ENCODE data around the gene DAO.
"Not testable (repeated sequence)": the region's sequence is repeated elsewhere in the genome, so short reads cannot be mapped to it uniquely, and the experiment has no call there.

Gene DAO
- total RNA-seq = 0 reads per million in 3 experiments

DNA sequence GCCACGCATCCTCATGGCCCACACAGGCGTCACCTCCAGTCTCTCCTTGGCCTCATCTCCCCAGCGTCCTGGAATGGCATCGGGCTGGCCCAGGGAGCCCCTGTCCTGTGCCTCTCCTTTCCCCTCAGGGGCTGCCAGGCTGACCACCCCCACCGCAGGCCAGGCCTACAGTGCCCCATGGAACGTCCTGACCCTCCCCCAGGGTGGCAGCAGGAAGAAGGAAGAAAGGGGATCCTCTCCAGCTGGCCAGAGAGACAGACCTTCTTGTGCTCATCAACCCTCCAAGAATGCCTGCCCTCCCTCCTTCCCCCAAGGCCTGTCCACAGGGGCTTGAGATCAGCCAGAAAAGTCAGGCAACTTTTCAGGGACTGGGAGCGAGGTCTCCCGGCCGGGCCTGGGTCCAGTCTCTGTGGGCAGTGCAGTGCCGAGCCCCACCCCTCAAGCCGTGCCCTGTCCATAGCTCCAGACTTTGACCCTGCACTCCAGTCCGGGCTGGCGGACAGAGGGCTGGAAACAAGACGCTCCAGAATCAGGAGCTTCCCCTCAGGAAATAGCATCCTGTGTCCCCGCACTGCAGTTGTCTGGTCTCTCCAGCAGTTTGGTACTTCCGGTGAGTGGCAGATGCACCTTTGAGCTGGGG is at the start of gene DAO:
DAO (plus strand) TSS at position 478 of the 640 bp plus-strand sequence. CDS start 4,915 bp downstream, outside the sequence.
- DNase-seq = no peak

DNA sequence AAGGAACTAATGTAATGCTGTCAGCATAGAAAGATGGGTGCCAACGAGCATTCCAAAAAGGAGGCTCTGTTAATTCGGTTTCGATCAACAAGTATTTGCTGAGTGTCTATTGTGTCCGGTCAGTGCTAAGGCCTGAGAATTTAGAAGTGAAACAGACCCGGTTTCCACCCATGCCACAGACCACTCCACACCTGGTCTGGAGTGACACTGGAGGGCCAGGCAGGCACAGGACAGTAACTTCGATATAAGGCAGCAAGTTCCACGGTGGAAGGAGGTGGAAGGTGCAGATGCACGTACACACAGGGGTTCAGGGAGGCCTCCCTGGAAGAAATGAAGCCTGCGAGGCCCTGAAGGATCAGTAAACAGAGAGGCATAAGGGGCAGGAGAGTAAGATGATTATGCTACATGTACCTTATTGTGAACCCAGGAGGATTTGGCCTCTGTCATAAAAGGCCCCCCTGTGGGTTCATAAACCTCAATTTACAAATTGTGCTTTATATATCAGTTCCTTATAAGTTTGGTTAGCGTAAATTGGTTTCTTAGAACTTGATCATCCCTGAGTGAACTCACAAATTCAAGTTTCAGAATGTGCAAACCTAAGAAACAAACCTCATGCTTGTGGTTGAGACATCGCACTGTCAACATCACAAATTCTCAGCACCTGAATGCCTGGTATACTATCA is 48.4 kb upstream of the DAO start:
- DNase-seq = no peak

- no peak for DNase-seq
Observed at GRCh38 chr12:108832208-108832607, 47.7 kb upstream of the DAO start.

DNA sequence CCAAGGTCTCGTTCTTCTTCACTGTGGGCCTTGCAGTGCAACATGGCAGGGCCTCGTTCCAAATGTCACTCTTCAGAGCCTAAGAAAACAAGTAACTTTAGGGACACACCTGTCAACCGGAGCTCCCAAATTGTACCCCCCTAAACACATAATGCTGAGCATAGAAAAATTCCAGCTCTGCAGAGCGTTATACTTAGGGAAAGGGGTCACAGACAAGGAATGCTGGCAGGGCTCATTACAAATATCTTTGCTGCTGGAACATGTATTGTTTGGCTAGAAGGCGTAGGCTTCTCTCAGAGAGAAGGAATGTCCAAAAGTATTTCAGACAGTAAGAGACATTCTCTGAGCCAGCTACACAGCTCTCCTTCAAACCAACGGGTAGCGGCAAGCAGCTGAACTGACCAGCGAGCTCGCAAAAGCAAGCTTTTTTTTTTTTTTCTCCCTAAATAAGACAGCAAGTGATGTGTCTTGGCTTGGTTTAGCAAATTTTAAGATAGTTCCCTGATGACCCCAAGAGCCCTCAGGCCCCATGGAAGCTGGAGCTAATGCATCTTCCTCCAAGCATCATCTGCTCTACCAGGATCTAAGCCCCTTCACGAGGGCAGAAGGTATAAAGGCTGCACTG is 47.0 kb upstream of the DAO start:
- DNase-seq = no peak

- DNase-seq = no peak
Observed at GRCh38 chr12:108833355-108833733, 46.5 kb upstream of the DAO start.

- no peak for DNase-seq
Observed at GRCh38 chr12:108833757-108834472, 46.0 kb upstream of the DAO start.

DNA sequence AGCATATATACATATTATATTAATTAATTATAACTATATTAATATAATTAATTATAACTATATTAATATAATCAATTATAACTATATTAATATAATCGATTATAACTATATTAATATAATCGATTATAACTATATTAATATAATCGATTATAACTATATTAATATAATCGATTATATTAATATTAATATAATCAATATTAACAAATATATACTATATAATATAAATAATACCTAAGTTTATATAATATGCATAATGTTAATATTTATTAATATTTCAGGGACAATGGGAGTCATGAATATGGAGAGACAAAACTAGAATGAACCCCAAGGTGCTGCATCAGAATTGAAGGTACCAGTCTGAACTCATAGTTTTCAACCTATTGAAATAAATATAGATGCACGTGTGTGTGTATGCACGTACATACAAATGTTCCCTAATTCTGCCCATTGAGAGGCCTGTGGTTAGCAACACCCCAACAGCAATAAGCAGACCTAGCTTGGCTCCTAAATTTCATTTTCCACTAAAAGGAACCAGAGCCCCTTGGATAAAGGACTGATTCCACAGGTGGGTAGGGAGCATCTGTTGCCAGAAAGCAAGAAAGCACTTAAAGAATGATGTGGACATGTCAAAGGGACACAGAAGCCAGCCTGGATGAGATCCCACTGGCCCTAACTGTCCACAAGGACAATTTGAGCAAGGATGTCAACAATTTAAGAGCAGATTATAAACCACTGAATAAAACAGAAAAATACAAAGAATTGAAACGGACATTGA is 43.8 kb upstream of the DAO start:
- DNase-seq = no peak

- no peak for DNase-seq
Observed at GRCh38 chr12:108837239-108837638, 42.7 kb upstream of the DAO start.

DNA sequence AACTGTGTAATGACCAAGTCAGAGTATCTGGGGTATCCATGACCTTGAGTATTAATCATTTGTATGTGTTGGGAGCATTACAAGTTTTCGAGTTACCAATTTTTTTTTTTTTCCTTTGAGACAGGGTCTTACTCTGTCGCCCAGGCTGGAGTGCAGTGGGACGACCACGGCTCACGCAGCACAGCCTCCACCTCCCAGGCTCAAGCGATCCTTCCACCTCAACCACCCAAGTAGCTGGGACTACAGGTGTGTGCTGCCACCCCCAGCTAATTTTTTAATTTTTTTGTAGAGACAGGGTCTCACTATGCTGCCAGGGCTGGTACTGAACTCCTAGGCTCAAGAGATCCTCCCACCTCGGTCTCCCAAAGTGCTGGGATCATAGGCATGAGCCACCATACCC is 42.2 kb upstream of the DAO start:
- DNase-seq = no peak

GRCh38 chr12:108838194-108839017 is 41.5 kb upstream of the DAO start:
- DNase-seq = peak; percentile 36

- DNase-seq = no peak
Observed at GRCh38 chr12:108839018-108839889, 40.6 kb upstream of the DAO start.

GRCh38 chr12:108839890-108840230 is 40.0 kb upstream of the DAO start:
- no peak for DNase-seq

DNA sequence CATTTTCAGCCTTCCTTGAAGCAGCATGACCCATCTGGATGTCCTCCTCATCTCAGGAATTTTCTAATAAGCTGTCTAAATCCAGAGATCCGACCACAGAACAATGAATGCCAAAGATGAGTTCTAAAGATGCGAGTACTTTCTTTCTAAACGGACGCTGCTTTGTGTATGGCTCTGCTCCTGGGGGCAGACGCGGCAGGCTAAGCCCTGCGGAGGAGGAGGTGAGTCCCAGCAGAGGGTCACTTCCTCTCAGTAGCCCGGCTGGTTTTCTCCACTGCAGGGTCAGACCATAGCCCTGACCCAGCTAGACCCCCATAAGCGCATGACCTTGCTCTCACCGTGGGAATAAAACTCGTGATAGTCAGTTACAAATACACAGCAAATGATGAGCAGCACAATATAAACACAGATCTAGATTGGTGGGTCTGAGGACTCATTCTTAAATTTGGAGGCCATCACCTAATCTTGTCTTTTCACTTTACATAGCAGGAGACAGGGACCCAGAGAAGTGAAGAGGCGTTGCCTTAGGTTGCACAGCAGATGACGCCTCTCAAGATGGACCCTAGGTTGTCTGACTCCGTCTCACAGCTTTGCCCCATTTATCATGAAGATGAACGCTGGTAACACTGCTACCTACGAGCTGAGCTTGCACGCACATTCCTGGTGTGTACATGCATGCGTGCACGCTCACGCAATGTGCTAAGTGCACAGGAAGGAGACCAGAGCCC is 39.1 kb upstream of the DAO start:
- no peak for DNase-seq

GRCh38 chr12:108841825-108842224 is 38.1 kb upstream of the DAO start:
- DNase-seq = not testable (repeated sequence)

GRCh38 chr12:108842361-108842760 is 37.5 kb upstream of the DAO start:
- DNase-seq = no peak

GRCh38 chr12:108843187-108843586 is 36.7 kb upstream of the DAO start:
- DNase-seq = no peak

- DNase-seq = no peak
Observed at GRCh38 chr12:108845696-108846095, 34.2 kb upstream of the DAO start.

- DNase-seq = no peak
Observed at GRCh38 chr12:108846290-108846701, 33.6 kb upstream of the DAO start.

GRCh38 chr12:108847705-108848104 is 32.2 kb upstream of the DAO start:
- no peak for DNase-seq

- no peak for DNase-seq
Observed at GRCh38 chr12:108849660-108850059, 30.2 kb upstream of the DAO start.

All from central memory CD4-positive, alpha-beta T cell (primary cell).